GM10266 (cell line): ENCODE measurements around the gene NALCN.

Experiments used
- DNase-seq: peaks from one replicate; pipeline ENCODE4 v3.0.0; 2012; ENCODE audit errors: extremely low spot score
- TF ChIP-seq, protein P1 (sequence below): IDR thresholded peaks from 2 replicates; pipeline ENCODE4 v1.5.1; 2012; ENCODE audit warnings: mild to moderate bottlenecking, low read depth; ENCODE audit not compliant: control insufficient read depth, insufficient read depth; ENCODE audit errors: missing control alignments

Gene NALCN

GRCh38 chr13:101383595-101383994 lies 32.7 kb downstream of the NALCN start:
- TF ChIP-seq, protein P1, sequence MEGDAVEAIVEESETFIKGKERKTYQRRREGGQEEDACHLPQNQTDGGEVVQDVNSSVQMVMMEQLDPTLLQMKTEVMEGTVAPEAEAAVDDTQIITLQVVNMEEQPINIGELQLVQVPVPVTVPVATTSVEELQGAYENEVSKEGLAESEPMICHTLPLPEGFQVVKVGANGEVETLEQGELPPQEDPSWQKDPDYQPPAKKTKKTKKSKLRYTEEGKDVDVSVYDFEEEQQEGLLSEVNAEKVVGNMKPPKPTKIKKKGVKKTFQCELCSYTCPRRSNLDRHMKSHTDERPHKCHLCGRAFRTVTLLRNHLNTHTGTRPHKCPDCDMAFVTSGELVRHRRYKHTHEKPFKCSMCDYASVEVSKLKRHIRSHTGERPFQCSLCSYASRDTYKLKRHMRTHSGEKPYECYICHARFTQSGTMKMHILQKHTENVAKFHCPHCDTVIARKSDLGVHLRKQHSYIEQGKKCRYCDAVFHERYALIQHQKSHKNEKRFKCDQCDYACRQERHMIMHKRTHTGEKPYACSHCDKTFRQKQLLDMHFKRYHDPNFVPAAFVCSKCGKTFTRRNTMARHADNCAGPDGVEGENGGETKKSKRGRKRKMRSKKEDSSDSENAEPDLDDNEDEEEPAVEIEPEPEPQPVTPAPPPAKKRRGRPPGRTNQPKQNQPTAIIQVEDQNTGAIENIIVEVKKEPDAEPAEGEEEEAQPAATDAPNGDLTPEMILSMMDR: no peak
- no peak for DNase-seq

DNA sequence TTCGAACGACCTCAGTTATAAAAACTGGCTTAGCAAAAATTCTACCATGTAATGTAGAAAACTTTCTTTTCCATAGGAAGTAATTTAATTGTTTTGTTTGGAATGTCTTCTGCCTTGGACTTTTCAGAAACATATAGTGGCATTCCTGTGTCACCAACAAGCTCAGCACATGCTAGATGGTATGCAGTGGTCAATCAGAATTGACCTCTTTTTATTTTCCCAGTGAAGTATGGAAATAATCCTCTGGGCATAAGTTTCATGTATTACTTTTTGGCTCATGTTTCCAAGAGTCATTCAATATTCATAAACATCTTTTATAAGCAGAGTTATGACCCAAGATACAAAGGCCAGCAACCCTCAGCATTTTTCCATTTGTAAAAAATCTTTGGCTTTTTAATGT lies 33.6 kb downstream of the NALCN start:
- TF ChIP-seq, protein P1: no peak
- no peak for DNase-seq

DNA sequence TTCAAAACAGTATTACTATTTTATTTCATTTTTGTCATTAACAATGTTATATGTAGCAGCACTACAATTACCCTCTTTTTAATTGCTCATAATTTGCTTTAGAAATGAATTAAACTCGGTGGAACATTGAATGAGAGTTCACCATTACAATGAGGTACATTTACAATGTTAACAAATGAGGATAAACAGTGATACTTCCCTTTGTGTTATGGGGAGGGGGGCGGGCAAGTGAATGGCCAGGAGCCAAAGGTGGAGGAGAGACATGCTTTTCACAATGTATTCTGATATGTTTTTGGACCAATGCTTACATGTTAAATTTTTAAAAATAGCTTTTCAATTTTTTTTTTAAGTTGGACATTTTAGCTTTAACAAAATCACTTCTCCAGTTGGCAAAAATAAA lies 34.2 kb downstream of the NALCN start:
- no peak for DNase-seq
- TF ChIP-seq, protein P1: no peak

- TF ChIP-seq, protein P1: no peak
- DNase-seq: no peak
Measured at GRCh38 chr13:101360525-101360924, 55.8 kb downstream of the NALCN start.

DNA sequence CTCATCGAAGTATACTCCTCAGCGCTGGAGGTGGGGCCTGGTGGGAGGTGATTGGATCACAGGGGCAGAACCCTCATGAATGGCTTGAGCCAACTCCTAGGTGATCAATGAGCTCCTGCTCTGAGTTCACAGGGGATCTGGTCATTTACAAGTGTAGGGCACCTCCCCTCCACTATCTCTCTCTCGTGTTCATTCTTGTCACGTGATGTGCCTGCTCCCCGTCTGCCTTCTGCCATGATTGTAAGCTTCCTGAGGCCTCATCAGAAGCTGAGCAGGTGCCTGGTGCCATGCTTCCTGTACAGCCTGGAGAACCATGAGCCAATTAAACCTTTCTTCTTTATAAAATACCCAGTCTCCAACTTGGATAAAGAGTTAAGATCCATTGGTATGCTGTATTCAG lies 61.4 kb downstream of the NALCN start:
- TF ChIP-seq, protein P1: no peak
- DNase-seq: no peak

DNA sequence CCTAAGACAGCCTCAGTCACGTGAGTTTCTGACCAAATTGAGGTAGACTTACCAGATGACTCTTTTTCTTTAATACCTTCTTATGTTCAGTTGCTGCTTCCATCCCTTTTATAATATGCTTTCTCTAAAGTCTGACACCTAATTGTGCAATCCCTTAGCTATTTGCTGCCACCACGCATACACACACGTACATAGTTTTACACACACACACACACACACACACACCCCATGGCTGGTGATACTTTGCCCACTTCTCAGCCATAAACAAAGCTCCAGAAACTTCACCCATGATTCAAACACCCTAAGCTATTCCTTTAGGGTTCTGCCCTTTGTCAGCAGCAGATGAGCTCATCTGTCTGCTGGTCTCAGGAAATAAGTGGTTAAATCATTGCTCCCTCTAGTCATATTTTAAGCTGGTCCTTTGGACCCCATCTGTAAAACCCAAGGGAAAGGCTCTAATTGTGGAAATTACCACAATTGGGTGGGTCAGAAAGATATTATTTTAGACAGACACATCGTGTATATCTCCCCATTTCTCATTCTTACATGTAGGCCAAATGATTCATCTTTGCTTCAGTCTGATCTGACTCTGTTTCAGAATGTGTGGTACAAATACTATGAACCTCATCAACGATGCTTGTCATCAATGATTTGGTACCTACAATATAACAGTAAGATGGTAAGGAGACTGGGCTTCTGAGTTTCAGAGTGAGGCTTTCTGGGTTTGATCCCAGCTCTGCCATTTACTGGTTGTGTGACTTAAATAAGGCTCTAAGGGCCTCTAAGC lies 69.2 kb downstream of the NALCN start:
- no peak for DNase-seq
- TF ChIP-seq, protein P1: no peak

GRCh38 chr13:101346161-101346560 lies 70.1 kb downstream of the NALCN start:
- DNase-seq: no peak
- TF ChIP-seq, protein P1: no peak
